Measurements from ENCODE around the gene DACT1.
"Not testable (repeated sequence)": the region's sequence is repeated elsewhere in the genome, so short reads cannot be mapped to it uniquely, and the experiment has no call there.

DACT1 gene

GRCh38 chr14:58637391-58638230, at the start of gene DACT1:
DACT1 (plus strand) TSS chr14:58637962; CDS start chr14:58638203, 241 bp downstream.
- DNase-seq (ENCODE audit: low read depth in 2 of 2), result peak in 1 of 2 donors; percentile 1

- DNase-seq (ENCODE audit: low read depth in 2 of 2), result not testable (repeated sequence)
Observed at GRCh38 chr14:58588321-58588720, 49.4 kb upstream of the DACT1 start.

GRCh38 chr14:58593977-58594376, 43.8 kb upstream of the DACT1 start:
- DNase-seq (ENCODE audit: low read depth in 2 of 2), result no peak

- no peak for DNase-seq (ENCODE audit: low read depth in 2 of 2)
Observed at GRCh38 chr14:58597041-58597440, 40.7 kb upstream of the DACT1 start.

GRCh38 chr14:58598028-58598803, 39.5 kb upstream of the DACT1 start:
- no peak for DNase-seq (ENCODE audit: low read depth in 2 of 2)

- DNase-seq (ENCODE audit: low read depth in 2 of 2), result no peak
Observed at GRCh38 chr14:58598804-58599525, 38.8 kb upstream of the DACT1 start.

GRCh38 chr14:58599707-58600106, 38.1 kb upstream of the DACT1 start:
- DNase-seq (ENCODE audit: low read depth in 2 of 2), result no peak

- no peak for DNase-seq (ENCODE audit: low read depth in 2 of 2)
Observed at GRCh38 chr14:58605465-58605864, 32.3 kb upstream of the DACT1 start.

- DNase-seq (ENCODE audit: low read depth in 2 of 2), result no peak
Observed at GRCh38 chr14:58607131-58607951, 30.4 kb upstream of the DACT1 start.

GRCh38 chr14:58607952-58608317, 29.8 kb upstream of the DACT1 start:
- no peak for DNase-seq (ENCODE audit: low read depth in 2 of 2)

GRCh38 chr14:58617619-58618018, 20.1 kb upstream of the DACT1 start:
- no peak for DNase-seq (ENCODE audit: low read depth in 2 of 2)

GRCh38 chr14:58620011-58620410, 17.8 kb upstream of the DACT1 start:
- DNase-seq (ENCODE audit: low read depth in 2 of 2), result no peak

GRCh38 chr14:58625438-58625837, 12.3 kb upstream of the DACT1 start:
- no peak for DNase-seq (ENCODE audit: low read depth in 2 of 2)

- DNase-seq (ENCODE audit: low read depth in 2 of 2), result no peak
Observed at GRCh38 chr14:58626431-58626831, 11.3 kb upstream of the DACT1 start.

GRCh38 chr14:58628406-58628805, 9.4 kb upstream of the DACT1 start:
- no peak for DNase-seq (ENCODE audit: low read depth in 2 of 2)

- no peak for DNase-seq (ENCODE audit: low read depth in 2 of 2)
Observed at GRCh38 chr14:58629281-58629680, 8.5 kb upstream of the DACT1 start.

- no peak for DNase-seq (ENCODE audit: low read depth in 2 of 2)
Observed at GRCh38 chr14:58631732-58632131, 6.0 kb upstream of the DACT1 start.

- no peak for DNase-seq (ENCODE audit: low read depth in 2 of 2)
Observed at GRCh38 chr14:58633831-58634230, 3.9 kb upstream of the DACT1 start.

GRCh38 chr14:58634406-58635090, 3.2 kb upstream of the DACT1 start:
- no peak for DNase-seq (ENCODE audit: low read depth in 2 of 2)

- no peak for DNase-seq (ENCODE audit: low read depth in 2 of 2)
Observed at GRCh38 chr14:58635091-58635830, 2.5 kb upstream of the DACT1 start.
